ENCODE measurements around the gene PRKG1.

- TF ChIP-seq CTCF (IDR thresholded peaks at IDR 0.05) (no peak), EZH2 (IDR thresholded peaks at IDR 0.05) (no peak)
Measured at GRCh38 chr10:51596695-51597094, 522.4 kb downstream of the PRKG1 start.
